Mammary epithelial cell (primary cell): ENCODE measurements around the gene SPHK1.

Experiments used
- CTCF ChIP-seq, 2 donors: IDR thresholded peaks in 1 of 2; conservative IDR thresholded peaks in 1 of 2; 2 replicates each; pipeline ENCODE4 v1.5.1; 2011 to 2012; ENCODE audit warnings: inconsistent platforms in 2 of 2, low read length in 2 of 2, mild to moderate bottlenecking in 2 of 2, control low read depth in 1 of 2, low read depth in 1 of 2; ENCODE audit not compliant: insufficient read depth in 1 of 2; ENCODE audit errors: extremely low read depth in 1 of 2
- EZH2 ChIP-seq: IDR thresholded peaks from 2 replicates; pipeline ENCODE4 v1.6.1; 2012; ENCODE audit warnings: low read length, inconsistent platforms, borderline replicate concordance

DNA sequence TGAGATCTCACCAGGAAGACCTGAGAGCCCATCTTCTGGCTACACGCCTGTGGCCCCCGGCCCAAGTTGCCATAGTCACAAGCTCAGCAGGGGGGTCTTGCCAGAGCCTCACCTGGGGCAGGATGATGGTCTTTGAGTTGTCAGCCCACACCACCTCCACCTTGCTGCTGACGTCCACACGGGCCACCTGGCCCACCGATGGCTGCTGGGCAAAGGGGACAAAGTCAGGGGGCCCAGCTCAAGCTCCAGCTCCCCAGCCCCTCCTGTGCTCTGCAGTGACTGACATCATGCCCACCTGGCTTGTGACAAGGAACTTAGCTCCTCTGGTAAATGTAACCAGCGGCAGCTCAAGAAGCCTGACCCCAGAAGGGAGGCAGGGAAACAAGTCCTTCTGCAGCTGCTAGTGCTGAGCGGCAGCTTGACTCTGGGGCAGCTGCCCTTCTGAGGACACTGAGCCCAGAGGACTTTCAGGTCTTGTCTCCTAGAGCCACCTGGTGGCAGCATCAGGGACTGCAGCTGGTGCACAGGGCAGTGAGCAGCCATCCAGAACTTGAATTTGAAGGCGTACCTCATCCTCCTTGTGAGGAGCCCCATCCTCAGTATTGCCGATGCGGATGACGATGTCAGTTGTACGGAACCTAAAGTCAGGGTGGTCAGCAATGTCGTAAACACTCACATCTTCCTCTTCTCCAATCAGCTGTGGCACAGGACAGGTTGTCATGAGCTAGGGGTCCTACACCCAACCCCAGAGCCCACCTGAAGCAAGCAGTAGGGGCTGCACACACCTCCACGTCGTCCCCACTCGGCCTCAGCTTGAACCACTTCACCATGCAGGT is 13.5 kb downstream of the SPHK1 start:
- TF ChIP-seq CTCF (conservative IDR thresholded peaks at IDR 0.05 in 1 of 2, IDR thresholded peaks at IDR 0.05 in 1 of 2; ENCODE audit: extremely low read depth in 1 of 2, insufficient read depth in 1 of 2, low read depth in 1 of 2, low read length in 2 of 2) = peak; percentile 97
- TF ChIP-seq EZH2 = no peak
